GM12878 (cell line): ENCODE data around the gene GARS1.

ENCODE experiments used
- CTCF ChIP-seq, 3 experiments: IDR thresholded peaks in 2 of 3; conservative IDR thresholded peaks in 1 of 3; 2 replicates each; pipeline ENCODE4 v1.5.1; 2011; ENCODE audit warnings: low read depth in 3 of 3, low read length in 3 of 3, mild to moderate bottlenecking in 3 of 3, control low read depth in 2 of 3, moderate library complexity in 2 of 3, inconsistent platforms in 1 of 3, mixed read lengths in 1 of 3; ENCODE audit not compliant: control insufficient read depth in 2 of 3, insufficient read depth in 1 of 3; ENCODE audit errors: extremely low read depth in 1 of 3
- FOXK2 ChIP-seq: fragments of 450-650 bp; IDR thresholded peaks from 2 replicates; pipeline ENCODE4 v1.6.1; 2017; ENCODE audit warnings: mild to moderate bottlenecking, moderate library complexity
- NRF1 ChIP-seq: conservative IDR thresholded peaks from 2 replicates; pipeline ENCODE4 v1.6.1; 2011; ENCODE audit warnings: mild to moderate bottlenecking, low read depth, low read length, improper control_type of control experiment
- POLR2A ChIP-seq: IDR thresholded peaks from 2 replicates; pipeline ENCODE4 v1.6.1; 2011; ENCODE audit warnings: low read depth, mild to moderate bottlenecking, low read length
- SP1 ChIP-seq: IDR thresholded peaks from one replicate; pipeline ENCODE4 v1.6.1; 2011; ENCODE audit warnings: low read depth, low read length

DNA sequence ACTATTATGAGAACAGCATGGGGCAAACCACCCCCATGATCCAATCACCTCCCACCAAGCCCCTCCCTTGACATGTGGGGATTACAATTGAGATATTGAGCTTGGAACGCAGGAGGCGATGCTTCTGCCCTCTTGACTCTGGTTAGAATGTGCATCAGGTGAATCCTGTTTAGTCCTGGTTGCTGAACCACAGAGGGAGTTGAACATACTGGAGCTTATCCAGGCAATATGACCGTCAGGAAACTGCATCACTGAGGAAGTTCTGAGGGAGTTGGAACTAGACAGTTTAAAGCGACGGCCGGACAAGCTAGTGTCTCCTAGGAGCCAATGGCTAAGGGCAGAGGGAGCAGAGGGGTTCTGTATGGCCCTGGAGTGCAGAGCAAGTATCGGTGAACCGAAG is 31.8 kb upstream of the GARS1 start:
- TF ChIP-seq NRF1 (no peak), FOXK2 (no peak), SP1 (no peak), POLR2A (no peak), CTCF (IDR thresholded peaks at IDR 0.05 in 2 of 3, conservative IDR thresholded peaks at IDR 0.05 in 1 of 3; ENCODE audit: control insufficient read depth in 2 of 3, extremely low read depth in 1 of 3, insufficient read depth in 1 of 3, low read depth in 3 of 3, low read length in 3 of 3) (no peak)
